Astrocyte (in vitro differentiated cells and primary cell): ENCODE data around the gene PALLD.

Experiments
- CTCF ChIP-seq: IDR thresholded peaks from 2 replicates; pipeline ENCODE4 v1.5.1; 2011; ENCODE audit warnings: low read depth, mild to moderate bottlenecking, inconsistent platforms, low read length, moderate library complexity; ENCODE audit not compliant: insufficient read depth
- EZH2 ChIP-seq: IDR thresholded peaks from 2 replicates; pipeline ENCODE4 v1.6.1; 2012; ENCODE audit warnings: mild to moderate bottlenecking, low read length, inconsistent platforms; ENCODE audit not compliant: insufficient read depth

- no peak for TF ChIP-seq CTCF
- TF ChIP-seq EZH2: no peak
Observed at GRCh38 chr4:168793542-168793941, 296.7 kb downstream of the PALLD start.
